Smooth muscle cell (in vitro differentiated cells): ENCODE measurements around the gene SLU7. TPM values are rescaled to one million over a fixed set of nuclear protein-coding genes. Genes with fewer than 3 reads are reported as not detected.

Experiments
- DNase-seq: peaks from one replicate; lab custom pipeline; 2025; ENCODE audit not compliant: unreplicated experiment; lab: John Stamatoyannopoulos, UW
- H2AFZ ChIP-seq: fragments of 200-600 bp; sonication (generic); 2 replicates; pipeline ENCODE4 v1.6.0; 2016; ENCODE audit warnings: antibody characterized with exemption, low read depth, mild to moderate bottlenecking
- H3F3A ChIP-seq: fragments of 200-600 bp; sonication (generic); 2 replicates; pipeline ENCODE4 v1.6.0; 2017; ENCODE audit warnings: antibody characterized with exemption, low read depth
- H3K27ac ChIP-seq: fragments of 200-600 bp; sonication (generic); 2 replicates; pipeline ENCODE4 v1.5.1; 2016; ENCODE audit warnings: low read depth, mild to moderate bottlenecking
- H3K27me3 ChIP-seq: fragments of 200-600 bp; sonication (generic); 2 replicates; pipeline ENCODE4 v1.6.1; 2016; ENCODE audit warnings: low read depth, mild to moderate bottlenecking
- H3K36me3 ChIP-seq: fragments of 200-600 bp; sonication (generic); 2 replicates; pipeline ENCODE4 v1.5.1; 2016; ENCODE audit warnings: low read depth
- H3K4me1 ChIP-seq: fragments of 200-600 bp; sonication (generic); 2 replicates; pipeline ENCODE4 v1.5.1; 2016; ENCODE audit warnings: low read depth
- H3K4me2 ChIP-seq: fragments of 200-600 bp; sonication (generic); 2 replicates; pipeline ENCODE4 v1.6.0; 2016; ENCODE audit warnings: mild to moderate bottlenecking
- H3K4me3 ChIP-seq: fragments of 200-600 bp; sonication (generic); 2 replicates; pipeline ENCODE4 v1.5.1; 2016; ENCODE audit warnings: mild to moderate bottlenecking
- H3K79me2 ChIP-seq: fragments of 200-600 bp; sonication (generic); 2 replicates; pipeline ENCODE4 v1.6.0; 2016; ENCODE audit warnings: low read depth, mild to moderate bottlenecking
- H3K9ac ChIP-seq: fragments of 200-600 bp; sonication (generic); 2 replicates; pipeline ENCODE4 v1.6.0; 2016; ENCODE audit warnings: low read depth
- H3K9me3 ChIP-seq: fragments of 200-600 bp; sonication (generic); replicated peaks from 2 replicates; pipeline ENCODE4 v1.5.1; 2016; ENCODE audit warnings: low read depth
- H4K20me1 ChIP-seq: fragments of 200-600 bp; sonication (generic); 2 replicates; pipeline ENCODE4 v1.6.0; 2016; ENCODE audit warnings: low read depth
- WGBS: methylation state at CpG from one replicate; pipeline ENCODE4 v1.1.7; 2016; ENCODE audit warnings: low lambda C conversion rate; 5-methylcytosine and 5-hydroxymethylcytosine counted together
- polyA plus RNA-seq: library from polyadenylated mRNA; unstranded; fragments of >200 nt; fragmentation: Nextera tagmentation; extraction: Ambion mirVana; gene quantifications from 2 replicates; pipeline ENCODE4 v1.2.1, GENCODE V29; 2016
- total RNA-seq: library from RNA; depleted of rRNA; stranded (reverse); fragments of >200 nt; gene quantifications from 2 replicates; pipeline ENCODE4 v1.2.3, GENCODE V29; 2014
- TF ChIP-seq, protein P1 (sequence below): fragments of 200-600 bp; sonication (generic); IDR thresholded peaks from 2 replicates; pipeline ENCODE4 v1.5.1; 2017; ENCODE audit warnings: borderline replicate concordance, mild to moderate bottlenecking, antibody characterized with exemption; ENCODE audit not compliant: insufficient read depth, poor library complexity, severe bottlenecking

The SLU7 gene
- total and polyA plus RNA-seq, 2 experiments from 2014 or later = 46.3 to 48.1 TPM

DNA sequence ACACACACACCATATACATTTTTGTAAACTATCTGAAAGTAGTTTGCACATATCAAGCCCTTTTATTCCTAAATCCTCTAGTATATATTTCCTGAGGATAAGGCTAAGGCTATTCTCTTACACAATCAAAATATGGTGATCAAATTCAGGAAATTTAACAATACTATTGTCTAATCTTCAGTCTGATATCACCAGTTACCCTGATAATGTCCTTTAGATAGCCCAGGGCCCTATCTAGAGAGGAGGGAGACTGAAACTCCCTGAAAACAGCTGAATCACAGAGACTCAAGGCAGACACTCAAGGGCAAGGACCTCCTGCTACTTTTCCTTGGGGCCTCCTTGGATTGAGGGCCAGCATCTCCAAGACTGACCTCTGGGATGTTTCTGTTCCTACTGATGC, 33.2 kb upstream of the SLU7 start:
- Histone ChIP-seq H3K4me2 (no peak overlapping the region), H3K36me3 (no peaks in the 10 kb centered on the region), H3K27me3 (no peaks in the 10 kb centered on the region), H3K9ac (no peak overlapping the region), H2AFZ (no peak overlapping the region), H3K9me3 (no peaks in the 10 kb centered on the region), H3K27ac (no peak overlapping the region), H4K20me1 (no peaks in the 10 kb centered on the region), H3K4me1 (no peaks in the 10 kb centered on the region), H3K4me3 (no peak overlapping the region), H3F3A (no peaks in the 10 kb centered on the region), H3K79me2 (no peaks in the 10 kb centered on the region)
- TF ChIP-seq, protein P1, sequence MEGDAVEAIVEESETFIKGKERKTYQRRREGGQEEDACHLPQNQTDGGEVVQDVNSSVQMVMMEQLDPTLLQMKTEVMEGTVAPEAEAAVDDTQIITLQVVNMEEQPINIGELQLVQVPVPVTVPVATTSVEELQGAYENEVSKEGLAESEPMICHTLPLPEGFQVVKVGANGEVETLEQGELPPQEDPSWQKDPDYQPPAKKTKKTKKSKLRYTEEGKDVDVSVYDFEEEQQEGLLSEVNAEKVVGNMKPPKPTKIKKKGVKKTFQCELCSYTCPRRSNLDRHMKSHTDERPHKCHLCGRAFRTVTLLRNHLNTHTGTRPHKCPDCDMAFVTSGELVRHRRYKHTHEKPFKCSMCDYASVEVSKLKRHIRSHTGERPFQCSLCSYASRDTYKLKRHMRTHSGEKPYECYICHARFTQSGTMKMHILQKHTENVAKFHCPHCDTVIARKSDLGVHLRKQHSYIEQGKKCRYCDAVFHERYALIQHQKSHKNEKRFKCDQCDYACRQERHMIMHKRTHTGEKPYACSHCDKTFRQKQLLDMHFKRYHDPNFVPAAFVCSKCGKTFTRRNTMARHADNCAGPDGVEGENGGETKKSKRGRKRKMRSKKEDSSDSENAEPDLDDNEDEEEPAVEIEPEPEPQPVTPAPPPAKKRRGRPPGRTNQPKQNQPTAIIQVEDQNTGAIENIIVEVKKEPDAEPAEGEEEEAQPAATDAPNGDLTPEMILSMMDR = no peak
- DNase-seq = no peak

DNA sequence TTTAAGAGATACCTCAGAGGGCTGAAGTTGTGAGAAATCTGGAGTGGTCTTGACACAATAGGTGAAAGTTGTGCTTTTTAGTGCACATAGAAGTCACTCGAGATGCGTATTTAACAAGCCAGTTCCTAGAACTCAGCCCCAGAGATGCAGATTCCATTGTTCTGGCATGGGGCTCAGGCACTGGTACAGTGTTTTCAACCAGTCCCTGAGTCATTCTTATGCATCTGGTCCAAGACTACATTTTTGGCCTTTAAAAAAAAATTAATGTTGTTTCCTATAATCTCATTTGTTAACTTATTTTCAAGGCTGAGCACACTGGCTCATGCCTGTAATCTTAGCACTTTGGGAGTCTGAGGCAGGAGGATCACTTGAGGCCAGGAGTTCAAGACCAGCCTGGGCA, 32.4 kb upstream of the SLU7 start:
- no peak overlapping the region for H3K27ac ChIP-seq
- no peak overlapping the region for H3K9ac ChIP-seq
- H3K4me1 ChIP-seq = no peaks in the 10 kb centered on the region
- TF ChIP-seq, protein P1 = no peak
- no peaks in the 10 kb centered on the region for H3K79me2 ChIP-seq
- WGBS = 93% methylated on average over 2 of the region's 2 CpGs
- H3K4me2 ChIP-seq = no peak overlapping the region
- no peak overlapping the region for H2AFZ ChIP-seq
- no peaks in the 10 kb centered on the region for H3K9me3 ChIP-seq
- no peaks in the 10 kb centered on the region for H3F3A ChIP-seq
- no peaks in the 10 kb centered on the region for H3K36me3 ChIP-seq
- H3K27me3 ChIP-seq = no peaks in the 10 kb centered on the region
- H3K4me3 ChIP-seq = no peak overlapping the region
- DNase-seq = no peak
- H4K20me1 ChIP-seq = no peaks in the 10 kb centered on the region

DNA sequence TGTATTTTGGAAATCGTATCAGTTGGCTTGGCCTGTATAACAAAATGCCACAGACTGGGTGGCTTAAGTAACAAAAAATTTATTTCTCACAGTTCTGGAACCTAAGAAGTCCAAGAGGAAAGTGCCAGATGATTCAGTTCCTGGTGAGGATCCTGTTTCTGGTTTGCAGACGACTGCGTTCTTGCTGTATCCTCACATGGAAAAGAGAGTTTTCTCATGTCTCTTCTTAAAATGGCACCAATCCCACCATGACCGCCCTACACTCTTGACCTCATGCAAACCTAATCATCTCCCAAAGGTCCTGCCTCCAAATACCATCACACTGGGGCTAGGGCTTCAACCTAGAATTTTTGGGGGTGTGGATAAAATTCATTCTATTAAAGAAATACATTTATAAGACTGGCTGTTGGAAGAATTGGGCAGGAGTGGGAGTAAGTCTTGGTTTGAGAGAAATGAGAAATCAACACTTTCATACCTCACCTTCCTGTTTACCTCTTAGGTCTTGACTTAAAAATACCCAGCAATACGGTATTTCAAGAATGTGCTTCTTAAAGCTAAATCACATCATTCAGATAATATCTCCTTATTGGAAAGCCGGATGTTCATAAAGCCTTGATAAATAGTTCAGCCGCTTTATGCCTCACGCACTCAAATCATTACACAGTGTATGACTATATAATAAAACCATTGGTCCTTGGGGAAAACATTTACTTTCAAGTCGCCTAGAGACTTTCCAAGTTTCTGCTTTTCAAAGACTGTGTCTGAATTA, 31.5 kb upstream of the SLU7 start:
- TF ChIP-seq, protein P1 = no peak
- Histone ChIP-seq H3F3A (no peaks in the 10 kb centered on the region), H3K4me1 (no peaks in the 10 kb centered on the region), H3K27ac (no peak overlapping the region), H3K9me3 (no peaks in the 10 kb centered on the region), H3K27me3 (no peaks in the 10 kb centered on the region), H3K36me3 (no peaks in the 10 kb centered on the region), H3K4me2 (no peak overlapping the region), H3K4me3 (no peak overlapping the region), H2AFZ (no peak overlapping the region), H3K79me2 (no peaks in the 10 kb centered on the region), H4K20me1 (no peaks in the 10 kb centered on the region), H3K9ac (no peak overlapping the region)
- WGBS = 94% methylated on average over 9 of the region's 9 CpGs
- no peak for DNase-seq

DNA sequence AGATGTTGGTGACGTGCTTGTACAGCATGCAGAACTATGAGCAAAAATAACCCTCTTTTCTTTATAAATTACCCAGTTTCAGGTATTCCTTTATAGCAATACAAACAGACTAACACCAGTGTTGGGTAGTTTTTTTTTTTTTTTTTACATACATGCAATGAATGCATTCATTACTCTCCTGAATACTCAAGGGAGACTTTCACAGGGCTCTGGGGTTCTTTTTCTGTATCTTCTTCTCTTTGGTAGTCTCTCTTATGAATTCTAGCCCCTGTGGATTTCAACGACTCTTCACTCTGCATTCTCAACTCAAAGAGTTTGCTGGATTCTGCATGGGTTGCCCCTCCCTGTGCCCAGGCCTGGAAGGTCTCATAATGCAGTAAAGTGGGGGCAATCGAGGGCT, 30.6 kb upstream of the SLU7 start:
- H3K27ac ChIP-seq = no peak overlapping the region
- no peak overlapping the region for H3K4me3 ChIP-seq
- no peak overlapping the region for H3K9ac ChIP-seq
- H3K27me3 ChIP-seq = no peaks in the 10 kb centered on the region
- DNase-seq = no peak
- H3K9me3 ChIP-seq = no peaks in the 10 kb centered on the region
- H3K36me3 ChIP-seq = no peaks in the 10 kb centered on the region
- TF ChIP-seq, protein P1 = no peak
- H4K20me1 ChIP-seq = no peaks in the 10 kb centered on the region
- no peak overlapping the region for H2AFZ ChIP-seq
- WGBS = 96% methylated on average over 3 of the region's 3 CpGs
- H3K79me2 ChIP-seq = no peaks in the 10 kb centered on the region
- no peaks in the 10 kb centered on the region for H3K4me1 ChIP-seq
- H3K4me2 ChIP-seq = no peak overlapping the region
- H3F3A ChIP-seq = no peaks in the 10 kb centered on the region
